ENCODE measurements around the gene PCCB. TPM values are rescaled to one million over a fixed set of nuclear protein-coding genes. Genes with fewer than 3 reads are reported as not detected.
"Not testable (repeated sequence)": the region's sequence is repeated elsewhere in the genome, so short reads cannot be mapped to it uniquely, and the experiment has no call there.

Gene PCCB
- polyA plus RNA-seq, 1 donor from 2014 or later, result 18.3 TPM

DNA sequence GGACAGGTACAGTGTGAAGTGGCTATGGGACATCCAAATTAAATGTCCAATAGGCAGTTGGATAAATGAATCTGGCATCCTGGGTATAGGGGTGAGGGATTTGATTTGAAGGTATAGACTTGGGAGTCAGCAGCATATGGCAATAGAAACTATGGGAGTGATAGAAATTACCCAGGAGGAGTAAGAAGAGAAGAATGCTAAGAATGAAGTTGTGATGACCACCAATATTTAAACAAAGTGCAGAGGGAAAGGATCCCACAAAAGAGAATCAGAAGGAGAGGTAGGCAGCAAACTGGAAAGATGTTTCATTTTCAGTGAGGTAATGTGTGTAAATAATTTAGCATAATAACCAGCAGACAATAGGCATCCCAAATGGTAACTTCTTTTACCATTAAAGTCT is 40.2 kb upstream of the PCCB start:
- Histone ChIP-seq H3F3A (ENCODE audit: insufficient read depth, low read length, poor library complexity, severe bottlenecking) (no peaks in the 10 kb centered on the region), H3K27me3 (ENCODE audit: insufficient read depth, low read depth, low read length) (no peaks in the 10 kb centered on the region), H3K27ac (ENCODE audit: low read length) (no peak overlapping the region), H3K4me2 (ENCODE audit: low read length) (no peak overlapping the region), H4K20me1 (ENCODE audit: insufficient read depth) (no peaks in the 10 kb centered on the region), H3K4me3 (ENCODE audit: low read length) (no peak overlapping the region), H3K9me2 (ENCODE audit: insufficient read depth, low read length) (no peaks in the 10 kb centered on the region), H3K79me2 (replicated peaks; ENCODE audit: insufficient read depth, low read length) (no peaks in the 10 kb centered on the region), H3K9me3 (ENCODE audit: low read length) (no peaks in the 10 kb centered on the region), H2AFZ (ENCODE audit: low read depth, low read length) (no peak overlapping the region), H3K9ac (ENCODE audit: low read length) (no peak overlapping the region), H3K36me3 (ENCODE audit: insufficient read depth, low read length) (no peaks in the 10 kb centered on the region)
- TF ChIP-seq SMC3 (conservative IDR thresholded peaks at IDR 0.05; ENCODE audit: poor library complexity), result no peak
- no peak for TF ChIP-seq MXI1 (conservative IDR thresholded peaks at IDR 0.05; ENCODE audit: poor library complexity, severe bottlenecking)
- TF ChIP-seq, protein P1, sequence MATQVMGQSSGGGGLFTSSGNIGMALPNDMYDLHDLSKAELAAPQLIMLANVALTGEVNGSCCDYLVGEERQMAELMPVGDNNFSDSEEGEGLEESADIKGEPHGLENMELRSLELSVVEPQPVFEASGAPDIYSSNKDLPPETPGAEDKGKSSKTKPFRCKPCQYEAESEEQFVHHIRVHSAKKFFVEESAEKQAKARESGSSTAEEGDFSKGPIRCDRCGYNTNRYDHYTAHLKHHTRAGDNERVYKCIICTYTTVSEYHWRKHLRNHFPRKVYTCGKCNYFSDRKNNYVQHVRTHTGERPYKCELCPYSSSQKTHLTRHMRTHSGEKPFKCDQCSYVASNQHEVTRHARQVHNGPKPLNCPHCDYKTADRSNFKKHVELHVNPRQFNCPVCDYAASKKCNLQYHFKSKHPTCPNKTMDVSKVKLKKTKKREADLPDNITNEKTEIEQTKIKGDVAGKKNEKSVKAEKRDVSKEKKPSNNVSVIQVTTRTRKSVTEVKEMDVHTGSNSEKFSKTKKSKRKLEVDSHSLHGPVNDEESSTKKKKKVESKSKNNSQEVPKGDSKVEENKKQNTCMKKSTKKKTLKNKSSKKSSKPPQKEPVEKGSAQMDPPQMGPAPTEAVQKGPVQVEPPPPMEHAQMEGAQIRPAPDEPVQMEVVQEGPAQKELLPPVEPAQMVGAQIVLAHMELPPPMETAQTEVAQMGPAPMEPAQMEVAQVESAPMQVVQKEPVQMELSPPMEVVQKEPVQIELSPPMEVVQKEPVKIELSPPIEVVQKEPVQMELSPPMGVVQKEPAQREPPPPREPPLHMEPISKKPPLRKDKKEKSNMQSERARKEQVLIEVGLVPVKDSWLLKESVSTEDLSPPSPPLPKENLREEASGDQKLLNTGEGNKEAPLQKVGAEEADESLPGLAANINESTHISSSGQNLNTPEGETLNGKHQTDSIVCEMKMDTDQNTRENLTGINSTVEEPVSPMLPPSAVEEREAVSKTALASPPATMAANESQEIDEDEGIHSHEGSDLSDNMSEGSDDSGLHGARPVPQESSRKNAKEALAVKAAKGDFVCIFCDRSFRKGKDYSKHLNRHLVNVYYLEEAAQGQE (IDR thresholded peaks at IDR 0.05; ENCODE audit: borderline replicate concordance), result no peak
- TF ChIP-seq, protein P2, sequence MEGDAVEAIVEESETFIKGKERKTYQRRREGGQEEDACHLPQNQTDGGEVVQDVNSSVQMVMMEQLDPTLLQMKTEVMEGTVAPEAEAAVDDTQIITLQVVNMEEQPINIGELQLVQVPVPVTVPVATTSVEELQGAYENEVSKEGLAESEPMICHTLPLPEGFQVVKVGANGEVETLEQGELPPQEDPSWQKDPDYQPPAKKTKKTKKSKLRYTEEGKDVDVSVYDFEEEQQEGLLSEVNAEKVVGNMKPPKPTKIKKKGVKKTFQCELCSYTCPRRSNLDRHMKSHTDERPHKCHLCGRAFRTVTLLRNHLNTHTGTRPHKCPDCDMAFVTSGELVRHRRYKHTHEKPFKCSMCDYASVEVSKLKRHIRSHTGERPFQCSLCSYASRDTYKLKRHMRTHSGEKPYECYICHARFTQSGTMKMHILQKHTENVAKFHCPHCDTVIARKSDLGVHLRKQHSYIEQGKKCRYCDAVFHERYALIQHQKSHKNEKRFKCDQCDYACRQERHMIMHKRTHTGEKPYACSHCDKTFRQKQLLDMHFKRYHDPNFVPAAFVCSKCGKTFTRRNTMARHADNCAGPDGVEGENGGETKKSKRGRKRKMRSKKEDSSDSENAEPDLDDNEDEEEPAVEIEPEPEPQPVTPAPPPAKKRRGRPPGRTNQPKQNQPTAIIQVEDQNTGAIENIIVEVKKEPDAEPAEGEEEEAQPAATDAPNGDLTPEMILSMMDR (IDR thresholded peaks at IDR 0.05; ENCODE audit: poor library complexity, severe bottlenecking), result no peak
- no peak for TF ChIP-seq EZH2 (IDR thresholded peaks at IDR 0.05; ENCODE audit: borderline replicate concordance, insufficient read depth, low read length, poor library complexity, severe bottlenecking)

DNA sequence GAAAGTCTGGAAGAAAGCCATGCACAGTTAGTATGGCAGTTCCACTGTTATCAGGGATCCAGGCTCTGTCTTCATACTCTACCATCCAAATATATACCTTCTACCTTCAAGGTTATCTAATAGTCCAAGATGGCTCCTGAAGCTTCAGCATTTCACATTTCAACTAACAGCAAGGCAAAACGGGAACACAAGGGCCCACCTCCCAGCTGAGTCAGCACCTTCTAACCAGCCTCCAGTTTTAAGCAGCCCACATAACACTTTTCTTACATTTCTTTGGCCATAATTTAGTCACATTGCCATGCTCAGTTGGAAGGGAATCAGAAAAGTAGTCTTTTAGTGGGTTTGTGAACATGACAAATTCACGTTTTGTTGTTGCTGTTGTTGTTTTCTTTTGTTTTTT is 38.6 kb upstream of the PCCB start:
- Histone ChIP-seq H3K4me3 (ENCODE audit: low read length) (no peak overlapping the region), H3F3A (ENCODE audit: insufficient read depth, low read length, poor library complexity, severe bottlenecking) (no peaks in the 10 kb centered on the region), H3K27me3 (ENCODE audit: insufficient read depth, low read depth, low read length) (no peaks in the 10 kb centered on the region), H2AFZ (ENCODE audit: low read depth, low read length) (no peak overlapping the region), H3K9me2 (ENCODE audit: insufficient read depth, low read length) (no peaks in the 10 kb centered on the region), H3K9ac (ENCODE audit: low read length) (no peak overlapping the region), H3K4me2 (ENCODE audit: low read length) (no peak overlapping the region), H3K36me3 (ENCODE audit: insufficient read depth, low read length) (no peaks in the 10 kb centered on the region), H3K79me2 (replicated peaks; ENCODE audit: insufficient read depth, low read length) (no peaks in the 10 kb centered on the region), H4K20me1 (ENCODE audit: insufficient read depth) (no peaks in the 10 kb centered on the region), H3K27ac (ENCODE audit: low read length) (no peak overlapping the region), H3K9me3 (ENCODE audit: low read length) (no peaks in the 10 kb centered on the region)
- TF ChIP-seq POLR2AphosphoS5 (IDR thresholded peaks at IDR 0.05), result no peak

DNA sequence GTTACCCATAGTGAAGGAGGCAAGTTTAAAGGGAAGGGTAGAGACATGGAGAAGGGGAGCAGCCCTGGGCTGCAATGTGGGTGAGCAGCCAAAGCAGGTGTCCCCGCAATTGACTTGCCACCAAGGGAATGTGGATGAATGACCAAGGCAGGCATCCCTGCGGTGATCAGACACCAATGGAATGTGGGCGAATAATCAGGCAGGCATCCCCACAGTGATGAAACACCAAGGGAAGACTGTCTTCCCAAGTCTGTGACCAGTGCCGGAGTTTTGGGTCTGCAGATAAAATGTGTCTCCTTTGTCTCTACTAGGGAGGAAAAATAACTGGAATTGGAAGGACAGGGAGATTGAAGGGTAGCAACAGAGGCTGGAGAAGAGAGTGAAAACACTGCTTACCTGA is 27.4 kb upstream of the PCCB start:
- H4K20me1 ChIP-seq (ENCODE audit: insufficient read depth); H3F3A ChIP-seq (ENCODE audit: insufficient read depth, low read length, poor library complexity, severe bottlenecking); H3K79me2 ChIP-seq (replicated peaks; ENCODE audit: insufficient read depth, low read length); H3K4me3 ChIP-seq (ENCODE audit: low read length); H3K4me2 ChIP-seq (ENCODE audit: low read length); H3K9ac ChIP-seq (ENCODE audit: low read length); H3K27ac ChIP-seq (ENCODE audit: low read length); H2AFZ ChIP-seq (ENCODE audit: low read depth, low read length); H3K9me3 ChIP-seq (ENCODE audit: low read length); H3K27me3 ChIP-seq (ENCODE audit: insufficient read depth, low read depth, low read length); H3K9me2 ChIP-seq (ENCODE audit: insufficient read depth, low read length); H3K36me3 ChIP-seq (ENCODE audit: insufficient read depth, low read length): not testable (repeated sequence)
